Hepatocyte (in vitro differentiated cells): ENCODE measurements around the gene COX15. TPM values are rescaled to one million over a fixed set of nuclear protein-coding genes. Genes with fewer than 3 reads are reported as not detected.
A peak's percentile ranks its signal among the peaks of the same experiment; 100 is the strongest.

Experiments
- DNase-seq: peaks from one replicate; pipeline ENCODE4 v3.0.0-alpha.2; 2016; ENCODE audit warnings: low spot score
- H2AFZ ChIP-seq: fragments of 200-600 bp; sonication (generic); 2 replicates; pipeline ENCODE4 v1.6.0; 2016; ENCODE audit warnings: antibody characterized with exemption, mild to moderate bottlenecking
- H3K27ac ChIP-seq: fragments of 200-600 bp; sonication (generic); 2 replicates; pipeline ENCODE4 v1.5.1; 2016; ENCODE audit warnings: mild to moderate bottlenecking
- H3K27me3 ChIP-seq: fragments of 200-600 bp; sonication (generic); 2 replicates; pipeline ENCODE4 v1.6.1; 2016
- H3K36me3 ChIP-seq: fragments of 200-600 bp; sonication (generic); replicated peaks from 2 replicates; pipeline ENCODE4 v1.5.1; 2016; ENCODE audit warnings: low read depth; ENCODE audit not compliant: insufficient read depth
- H3K4me1 ChIP-seq: fragments of 200-600 bp; sonication (generic); 2 replicates; pipeline ENCODE4 v1.5.1; 2016; ENCODE audit warnings: mild to moderate bottlenecking, moderate library complexity; ENCODE audit not compliant: insufficient read depth
- H3K4me2 ChIP-seq: fragments of 200-600 bp; sonication (generic); 2 replicates; pipeline ENCODE4 v1.6.0; 2016
- H3K4me3 ChIP-seq: fragments of 200-600 bp; sonication (generic); 2 replicates; pipeline ENCODE4 v1.5.1; 2016; ENCODE audit warnings: mild to moderate bottlenecking
- H3K79me2 ChIP-seq: fragments of 200-600 bp; sonication (generic); 2 replicates; pipeline ENCODE4 v1.6.0; 2017; ENCODE audit warnings: mild to moderate bottlenecking
- H3K9me2 ChIP-seq: fragments of 200-600 bp; sonication (generic); replicated peaks from 2 replicates; pipeline ENCODE4 v1.6.0; 2017; ENCODE audit warnings: mild to moderate bottlenecking; ENCODE audit not compliant: insufficient read depth
- H3K9me3 ChIP-seq: fragments of 200-600 bp; sonication (generic); 2 replicates; pipeline ENCODE4 v1.5.1; 2016; ENCODE audit warnings: low read depth, mild to moderate bottlenecking
- H4K20me1 ChIP-seq: fragments of 200-600 bp; sonication (generic); 2 replicates; pipeline ENCODE4 v1.6.0; 2016; ENCODE audit warnings: mild to moderate bottlenecking; ENCODE audit not compliant: insufficient read depth, poor library complexity, severe bottlenecking
- EZH2 ChIP-seq: fragments of 200-600 bp; sonication (generic); IDR thresholded peaks from 2 replicates; pipeline ENCODE4 v1.6.1; 2016; ENCODE audit warnings: antibody characterized with exemption, mild to moderate bottlenecking, borderline replicate concordance
- EZH2phosphoT487 ChIP-seq: fragments of 200-600 bp; sonication (generic); IDR thresholded peaks from one replicate; pipeline ENCODE4 v1.6.1; 2018; ENCODE audit warnings: antibody characterized with exemption, mild to moderate bottlenecking, low read depth, moderate library complexity; ENCODE audit not compliant: unreplicated experiment, severe bottlenecking
- WGBS: methylation state at CpG from one replicate; pipeline ENCODE4 v1.1.6; 2016; ENCODE audit warnings: low lambda C conversion rate; ENCODE audit errors: missing lambda C conversion rate; 5-methylcytosine and 5-hydroxymethylcytosine counted together
- polyA plus RNA-seq: library from polyadenylated mRNA; unstranded; fragments of >200 nt; fragmentation: Nextera tagmentation; extraction: Ambion mirVana; gene quantifications from 2 replicates; pipeline ENCODE4 v1.2.1, GENCODE V29; 2016
- total RNA-seq: library from RNA; depleted of rRNA; stranded (reverse); fragments of >200 nt; gene quantifications from 2 replicates; pipeline ENCODE4 v1.2.3, GENCODE V29; 2014
- TF ChIP-seq, protein P1 (sequence below): fragments of 200-600 bp; sonication (generic); IDR thresholded peaks from 2 replicates; pipeline ENCODE4 v1.5.1; 2016; ENCODE audit warnings: antibody characterized with exemption, mild to moderate bottlenecking; ENCODE audit not compliant: poor library complexity

The COX15 gene
- total and polyA plus RNA-seq, 2 experiments from 2014 or later = 28.5 to 42.0 TPM

DNA sequence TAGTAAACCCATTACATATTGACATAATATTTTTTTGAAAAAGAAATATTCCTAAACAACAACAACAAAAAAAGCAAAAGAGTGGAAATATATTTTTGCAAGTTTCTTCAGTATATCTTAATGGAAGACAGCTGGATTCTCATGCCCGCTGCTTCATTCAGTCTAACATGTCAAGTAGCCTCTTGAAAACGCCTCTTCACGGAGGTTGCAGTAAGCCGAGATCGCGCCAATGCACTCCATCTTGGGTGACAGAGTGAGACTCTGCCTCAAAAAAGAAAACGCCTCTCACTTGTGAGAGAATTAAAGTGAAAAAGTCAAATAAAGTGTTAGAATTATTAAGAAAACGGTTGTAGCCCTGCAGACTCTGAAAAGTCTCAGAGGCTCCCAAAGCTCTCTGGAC lies 1.4 kb upstream of the COX15 start:
- TF ChIP-seq EZH2 (no peak), EZH2phosphoT487 (no peak)
- TF ChIP-seq, protein P1, sequence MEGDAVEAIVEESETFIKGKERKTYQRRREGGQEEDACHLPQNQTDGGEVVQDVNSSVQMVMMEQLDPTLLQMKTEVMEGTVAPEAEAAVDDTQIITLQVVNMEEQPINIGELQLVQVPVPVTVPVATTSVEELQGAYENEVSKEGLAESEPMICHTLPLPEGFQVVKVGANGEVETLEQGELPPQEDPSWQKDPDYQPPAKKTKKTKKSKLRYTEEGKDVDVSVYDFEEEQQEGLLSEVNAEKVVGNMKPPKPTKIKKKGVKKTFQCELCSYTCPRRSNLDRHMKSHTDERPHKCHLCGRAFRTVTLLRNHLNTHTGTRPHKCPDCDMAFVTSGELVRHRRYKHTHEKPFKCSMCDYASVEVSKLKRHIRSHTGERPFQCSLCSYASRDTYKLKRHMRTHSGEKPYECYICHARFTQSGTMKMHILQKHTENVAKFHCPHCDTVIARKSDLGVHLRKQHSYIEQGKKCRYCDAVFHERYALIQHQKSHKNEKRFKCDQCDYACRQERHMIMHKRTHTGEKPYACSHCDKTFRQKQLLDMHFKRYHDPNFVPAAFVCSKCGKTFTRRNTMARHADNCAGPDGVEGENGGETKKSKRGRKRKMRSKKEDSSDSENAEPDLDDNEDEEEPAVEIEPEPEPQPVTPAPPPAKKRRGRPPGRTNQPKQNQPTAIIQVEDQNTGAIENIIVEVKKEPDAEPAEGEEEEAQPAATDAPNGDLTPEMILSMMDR = no peak
- Histone ChIP-seq H3K4me1 (peaks cover 9% of the 10 kb centered on the region), H3K27ac (no peak overlapping the region), H3K27me3 (no peaks in the 10 kb centered on the region), H3K36me3 (no peaks in the 10 kb centered on the region), H4K20me1 (no peaks in the 10 kb centered on the region), H3K9me3 (no peaks in the 10 kb centered on the region), H3K9me2 (no peaks in the 10 kb centered on the region), H2AFZ (no peak overlapping the region), H3K4me2 (peak overlapping the region; percentile 75), H3K79me2 (peaks cover 26% of the 10 kb centered on the region), H3K4me3 (no peak overlapping the region)
- WGBS = 91% methylated on average over 8 of the region's 8 CpGs
- DNase-seq = no peak

DNA sequence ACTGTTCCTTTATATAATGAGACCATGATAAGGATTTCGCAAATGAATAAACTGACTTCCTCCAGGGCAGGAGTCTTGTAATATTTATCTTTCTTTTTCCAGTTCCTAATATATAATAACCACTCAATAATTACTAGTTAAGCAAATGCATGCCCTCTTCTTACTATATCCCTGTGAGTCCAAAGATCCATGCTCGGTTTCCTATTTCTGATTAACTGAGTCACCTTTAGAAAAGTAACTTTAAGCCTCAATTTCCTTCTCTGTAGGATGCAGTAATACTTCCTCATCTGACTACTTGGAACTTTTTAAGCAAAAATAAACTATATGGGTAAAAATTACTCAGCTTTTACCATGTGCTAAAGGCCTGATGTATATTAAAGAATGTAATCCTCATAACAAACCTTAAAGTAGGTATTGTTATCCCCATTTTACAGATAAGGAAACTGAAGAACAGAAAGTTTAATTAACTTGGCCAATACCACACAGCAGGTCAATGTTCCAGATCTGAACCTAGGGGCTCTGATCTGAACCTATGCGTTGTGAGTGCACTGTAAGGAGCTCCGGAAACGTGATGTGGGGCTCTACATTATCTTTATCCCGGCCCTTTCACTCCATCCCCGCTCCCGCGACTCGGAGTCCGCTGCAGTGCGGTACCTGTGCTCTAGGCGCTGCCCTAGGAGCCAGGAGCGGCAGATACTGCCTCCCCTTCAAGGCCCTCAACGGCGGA lies 458 bp downstream of the COX15 start:
- 9% methylated on average over 15 of the region's 16 CpGs for WGBS
- no peaks in the 10 kb centered on the region for H3K9me2 ChIP-seq
- peak overlapping the region; percentile 86 for H3K4me3 ChIP-seq
- H4K20me1 ChIP-seq = no peaks in the 10 kb centered on the region
- H3K9me3 ChIP-seq = no peaks in the 10 kb centered on the region
- peak overlapping the region; percentile 84 for H2AFZ ChIP-seq
- DNase-seq = no peak
- peak overlapping the region; percentile 95 for H3K27ac ChIP-seq
- H3K27me3 ChIP-seq = no peaks in the 10 kb centered on the region
- peak overlapping the region; percentile 82 for H3K4me2 ChIP-seq
- H3K79me2 ChIP-seq = peaks cover 26% of the 10 kb centered on the region
- no peaks in the 10 kb centered on the region for H3K36me3 ChIP-seq
- TF ChIP-seq, protein P1 = no peak
- TF ChIP-seq EZH2 (no peak), EZH2phosphoT487 (no peak)
- peaks cover 9% of the 10 kb centered on the region for H3K4me1 ChIP-seq

GRCh38 chr10:99730026-99730425 lies 1.9 kb downstream of the COX15 start:
- H3K79me2 ChIP-seq = peaks cover 23% of the 10 kb centered on the region
- peak; percentile 11 for DNase-seq
- 97% methylated on average over 1 of the region's 1 CpG for WGBS

More at GRCh38 chr10:99730026-99730425, 1.9 kb downstream of the COX15 start:
- Histone ChIP-seq H3K27me3 (no peaks in the 10 kb centered on the region), H3K27ac (no peak overlapping the region), H3K9me2 (no peaks in the 10 kb centered on the region), H3K4me2 (no peak overlapping the region), H4K20me1 (no peaks in the 10 kb centered on the region), H3K4me3 (no peak overlapping the region), H3K9me3 (no peaks in the 10 kb centered on the region), H3K4me1 (peaks cover 9% of the 10 kb centered on the region), H3K36me3 (no peaks in the 10 kb centered on the region), H2AFZ (no peak overlapping the region)
- TF ChIP-seq, protein P1 = no peak
- TF ChIP-seq EZH2 (no peak), EZH2phosphoT487 (no peak)
